DMS153 treated with DMSO at 0.1 percent for 48 hours (cell line): ENCODE results near the gene PTGR3.

Experiments used
- DNase-seq: peaks from one replicate; lab custom pipeline; 2025; ENCODE audit not compliant: unreplicated experiment; lab: John Stamatoyannopoulos, UW

Gene PTGR3

DNA sequence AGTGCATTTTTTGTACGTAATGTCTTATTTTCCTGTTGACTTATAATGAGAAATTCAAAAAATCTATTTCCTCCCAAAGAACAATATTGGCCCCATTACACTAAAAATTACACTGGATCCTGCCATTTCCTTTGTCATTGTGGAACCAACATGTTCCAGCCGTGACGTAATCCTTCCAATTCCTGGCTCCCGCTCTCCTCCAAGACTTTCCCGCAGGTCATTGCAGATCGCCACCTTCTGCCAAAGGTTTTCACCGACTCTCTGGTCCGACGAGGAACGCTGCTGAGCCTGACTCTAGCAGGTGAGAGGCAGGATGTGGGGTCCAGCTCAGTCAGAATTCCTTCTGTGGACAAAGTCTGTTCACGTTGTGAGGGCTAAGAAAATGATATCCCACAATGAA, 38.0 kb downstream of the PTGR3 start:
- no peak for DNase-seq

DNA sequence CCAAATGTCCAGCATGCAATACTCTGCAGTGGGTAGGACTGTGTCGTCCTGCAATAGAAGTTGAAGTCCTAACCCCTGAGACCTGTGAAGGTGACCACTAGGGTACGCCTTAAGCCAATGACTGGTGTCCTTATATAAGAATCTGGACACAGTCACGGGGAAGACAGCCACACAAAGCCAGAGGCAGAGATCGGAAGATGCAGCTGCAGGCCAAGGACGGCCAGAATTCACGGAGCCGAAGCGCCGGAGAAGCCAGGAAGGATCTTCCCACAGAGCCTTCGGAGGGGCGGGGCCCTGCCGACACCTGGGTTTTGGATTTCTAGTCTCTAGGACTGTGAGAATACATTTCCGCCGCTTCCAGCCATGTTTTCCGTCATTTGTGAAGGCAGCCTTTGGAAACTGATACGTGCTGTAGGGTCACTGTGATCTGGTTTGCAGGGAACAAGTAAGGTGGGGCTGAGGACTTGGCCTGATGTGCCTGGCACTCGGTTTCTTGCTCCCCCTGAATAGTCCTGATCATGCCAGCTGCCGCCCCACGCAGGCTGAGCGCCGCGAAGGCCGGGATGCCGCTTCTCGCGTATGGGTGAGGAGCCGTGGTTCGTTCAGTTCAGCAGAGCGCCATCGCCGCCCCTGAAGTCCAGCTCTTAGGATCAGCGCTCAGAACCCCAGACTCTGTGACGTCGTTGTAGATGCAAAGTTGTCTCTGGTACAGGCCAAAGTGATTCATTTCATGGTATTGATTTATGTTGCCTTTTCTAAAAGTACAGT, 38.7 kb downstream of the PTGR3 start:
- no peak for DNase-seq

DNA sequence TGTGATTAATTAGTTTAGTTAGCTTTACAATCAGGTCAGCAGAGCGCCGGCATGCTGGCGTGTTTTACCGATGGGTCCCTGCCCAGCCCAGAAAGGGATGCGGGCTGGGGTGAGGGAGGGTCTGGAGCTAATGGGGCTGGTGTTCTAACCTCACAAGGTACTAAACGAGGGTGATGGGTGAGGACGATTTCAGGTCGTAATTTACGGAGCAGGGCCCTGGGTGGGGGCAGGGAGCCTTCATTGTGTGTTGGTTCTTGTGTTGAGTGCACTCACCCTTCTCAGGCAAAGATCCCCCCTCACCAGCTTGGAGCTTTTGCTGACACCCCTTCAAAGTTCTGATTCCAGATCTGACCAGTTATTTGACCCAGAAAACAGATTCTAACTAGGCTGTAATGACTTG, 39.5 kb downstream of the PTGR3 start:
- no peak for DNase-seq

DNA sequence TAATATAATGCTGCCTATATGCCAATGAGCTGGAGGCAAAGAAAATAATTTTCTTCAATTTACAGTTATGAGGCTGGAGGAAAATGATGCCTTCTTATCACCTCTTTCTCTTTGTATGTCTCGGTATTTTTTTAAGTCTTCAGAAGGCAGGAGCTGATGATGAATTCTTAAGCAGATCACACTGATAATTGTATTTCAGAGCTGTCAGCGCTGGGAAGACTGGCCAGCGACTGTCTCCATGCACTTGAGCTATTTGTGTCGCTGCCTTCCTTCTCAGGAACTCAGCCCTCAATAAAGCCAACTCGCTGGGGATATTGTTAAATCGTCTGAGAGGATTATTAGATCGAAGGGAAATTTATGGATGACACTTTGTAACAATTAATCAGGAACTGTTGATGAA, 40.3 kb downstream of the PTGR3 start:
- DNase-seq: no peak

DNA sequence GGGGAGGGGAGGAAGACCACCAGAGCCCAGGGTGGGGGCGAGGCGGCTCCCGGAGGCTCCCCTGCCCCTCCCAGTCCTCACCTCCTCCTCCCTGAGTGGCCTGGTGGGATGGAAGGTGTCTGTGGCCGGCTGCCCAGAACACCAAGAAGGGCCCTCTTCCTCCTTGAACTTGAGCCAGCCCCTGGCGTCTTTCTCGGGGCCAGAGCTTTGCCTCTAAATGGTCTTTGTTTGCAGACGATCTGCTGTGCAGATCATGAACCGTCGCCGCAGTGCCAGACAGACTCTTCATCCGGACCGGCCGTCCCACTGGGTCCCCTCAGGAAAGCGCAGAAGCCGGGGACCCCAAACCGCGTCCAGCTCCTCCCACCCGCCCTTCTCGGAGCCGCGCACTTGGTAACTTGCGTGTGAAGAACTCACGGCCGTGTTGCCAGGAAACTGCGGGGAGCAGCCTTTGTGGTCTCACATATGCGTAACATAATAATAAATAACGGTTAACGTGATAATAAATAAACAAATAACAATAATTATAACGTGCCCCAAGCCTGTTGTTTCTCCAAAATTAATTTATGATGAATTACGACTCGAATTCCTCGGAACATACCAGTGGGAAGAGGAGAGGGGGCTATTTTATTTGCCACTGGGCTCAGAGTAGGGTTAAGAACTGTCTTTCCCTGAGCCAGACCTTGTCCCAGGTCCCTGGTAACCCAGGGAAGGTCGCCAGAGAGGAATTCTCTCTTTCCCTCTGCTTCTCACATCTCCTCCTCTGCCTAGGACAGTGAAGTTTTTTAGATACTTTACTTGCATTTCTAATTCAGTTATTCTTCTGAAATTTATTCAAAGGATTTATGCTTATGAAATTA, 41.0 kb downstream of the PTGR3 start:
- DNase-seq: peak; percentile 17

DNA sequence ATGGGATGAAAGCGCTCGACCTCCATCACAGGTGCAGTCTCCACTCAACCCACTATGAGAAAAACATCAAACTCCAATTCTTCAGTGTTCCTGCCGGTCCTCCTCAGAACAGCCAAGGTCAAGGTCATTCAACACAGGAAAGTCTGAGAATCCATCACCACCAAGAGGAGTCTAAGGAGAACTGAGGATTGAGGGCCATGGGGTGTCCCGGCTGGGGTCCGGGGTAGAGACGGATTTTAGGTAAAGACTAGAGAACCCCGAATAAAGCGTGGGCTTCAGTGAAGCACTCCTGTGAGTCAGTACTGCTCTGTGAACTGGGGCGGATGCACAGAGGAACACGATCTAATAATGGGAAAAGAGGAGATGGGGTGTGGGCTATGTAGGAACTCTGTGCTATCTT, 41.8 kb downstream of the PTGR3 start:
- DNase-seq: no peak

DNA sequence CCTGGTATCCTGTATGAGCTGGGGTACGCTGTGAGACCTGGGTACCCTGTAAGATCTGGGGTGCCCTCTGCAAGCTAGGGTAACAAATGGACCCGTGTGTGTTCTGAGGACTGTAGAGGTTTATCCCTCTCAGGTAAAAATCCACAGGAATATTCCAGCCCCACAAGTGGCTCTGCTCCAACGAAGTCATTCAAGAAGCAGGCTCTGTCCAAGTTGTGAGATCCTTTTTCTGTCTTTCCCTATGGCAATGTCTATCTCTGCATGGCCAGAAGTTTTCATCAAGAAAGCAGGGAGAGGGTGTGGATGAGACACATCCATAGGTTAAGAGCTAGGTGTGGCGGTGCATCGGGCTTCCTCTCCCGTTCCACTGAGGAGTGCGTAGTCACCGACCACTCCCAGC, 43.0 kb downstream of the PTGR3 start:
- no peak for DNase-seq

DNA sequence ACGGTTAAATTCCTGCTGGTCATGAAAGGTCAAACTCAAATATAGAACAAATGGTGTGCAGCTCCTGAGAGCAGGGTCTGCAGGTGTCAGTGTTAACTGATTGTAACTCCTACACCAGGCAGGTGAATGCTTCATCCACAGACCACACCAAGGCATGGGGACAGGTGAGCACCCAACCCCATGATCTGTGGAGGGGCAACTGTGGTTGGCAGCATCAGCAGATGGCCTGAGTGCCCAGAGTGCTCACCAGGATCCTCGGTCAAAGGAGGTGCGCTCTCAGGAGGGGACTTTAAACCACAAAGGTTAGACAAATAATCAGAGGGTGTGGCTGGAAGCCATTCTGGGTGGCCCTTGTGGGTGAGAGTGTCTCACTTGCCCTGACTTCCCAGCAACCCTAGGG, 44.5 kb downstream of the PTGR3 start:
- DNase-seq: no peak

DNA sequence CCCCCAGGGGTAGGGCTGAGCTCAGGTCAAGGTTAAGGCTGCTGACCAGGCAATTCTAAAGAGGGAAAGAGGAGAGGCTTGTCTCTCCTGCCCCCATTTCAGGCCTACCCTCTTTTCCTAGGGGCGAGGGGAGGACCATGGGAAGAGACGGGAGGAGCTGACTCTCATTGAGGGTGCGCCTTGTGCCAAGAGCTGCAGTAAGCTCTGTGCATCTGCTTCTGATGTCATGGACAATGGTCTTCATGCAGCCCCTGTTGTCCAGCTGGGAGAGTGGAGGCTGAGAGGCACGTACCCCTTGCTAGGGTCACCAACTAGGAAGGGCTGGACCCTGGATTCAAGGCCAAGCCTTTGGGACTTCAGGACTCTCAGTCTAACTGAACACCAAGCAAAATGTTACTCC, 45.2 kb downstream of the PTGR3 start:
- DNase-seq: no peak

DNA sequence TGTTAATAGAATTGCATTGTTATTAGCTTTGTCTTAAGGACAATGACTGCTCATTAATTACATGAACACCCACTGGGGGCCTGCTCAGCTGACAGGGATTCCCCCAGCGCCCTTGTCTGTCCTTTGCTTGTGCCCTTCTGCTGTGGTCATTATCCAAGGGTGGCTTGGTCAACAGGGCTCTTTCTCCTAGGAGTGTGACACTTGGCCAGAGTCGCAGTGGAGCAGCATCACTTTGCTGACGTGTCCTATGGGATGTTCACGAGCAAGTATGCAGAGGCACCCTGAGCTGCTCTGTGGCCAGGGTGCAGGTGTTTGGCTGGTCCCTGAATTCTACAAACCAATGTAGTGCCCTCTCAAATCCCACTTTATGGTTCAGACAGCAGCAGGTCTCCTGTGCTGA, 46.0 kb downstream of the PTGR3 start:
- DNase-seq: no peak

DNA sequence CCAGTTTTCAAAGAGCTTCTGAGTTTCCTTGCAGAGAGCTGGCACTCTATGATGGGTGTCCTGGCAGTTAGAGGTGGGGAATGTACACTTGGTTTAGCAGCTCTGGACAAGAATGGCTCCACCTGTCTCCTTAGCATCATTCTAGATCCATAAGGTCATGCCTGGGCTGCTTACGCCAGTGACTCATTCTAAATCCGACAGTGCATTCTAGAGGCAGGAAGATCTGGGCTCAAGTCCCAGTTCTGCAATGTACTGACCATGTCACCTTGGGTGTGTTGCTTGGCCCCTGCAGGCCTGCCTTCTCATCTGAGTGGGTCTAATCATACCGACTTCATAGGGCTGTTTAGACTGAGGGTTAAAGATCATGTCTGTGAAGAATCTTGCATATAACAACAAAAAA, 46.5 kb downstream of the PTGR3 start:
- DNase-seq: no peak

DNA sequence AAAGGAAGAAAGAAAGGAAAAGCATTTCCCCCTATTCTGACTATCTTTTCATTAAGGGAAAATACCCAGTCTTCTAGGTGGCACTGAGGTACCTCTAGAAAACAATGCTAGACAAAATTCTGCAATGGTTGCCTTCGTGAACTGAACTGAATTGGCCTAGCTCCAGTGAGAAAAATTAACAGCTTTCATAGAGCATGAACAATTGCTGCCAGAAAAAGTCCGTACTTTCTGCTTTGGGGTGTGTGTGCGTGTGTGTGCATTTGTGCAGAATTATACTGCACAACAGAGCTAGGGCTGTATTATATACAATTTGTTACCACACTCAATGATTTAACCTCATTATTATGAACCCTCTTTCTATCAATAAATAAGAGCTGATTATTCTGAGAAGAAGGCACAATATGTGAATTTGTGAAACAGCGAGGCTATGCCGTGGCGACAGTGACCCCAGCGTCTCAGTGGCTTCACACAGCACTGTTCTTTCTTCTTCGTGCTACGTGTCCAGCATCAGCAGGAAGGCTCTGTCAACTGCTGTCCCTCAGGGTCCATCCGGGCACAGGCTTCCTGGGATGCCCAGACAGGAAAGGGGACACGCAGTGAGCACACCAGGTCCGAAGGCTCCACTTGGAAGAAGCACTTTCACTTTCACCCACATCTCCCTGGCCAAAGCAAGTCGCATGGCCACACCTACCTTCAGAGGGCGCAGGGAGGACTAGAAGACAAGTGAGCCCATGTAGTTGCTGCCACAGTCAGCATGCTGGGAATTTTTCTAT, 47.5 kb downstream of the PTGR3 start:
- DNase-seq: peak; percentile 68

DNA sequence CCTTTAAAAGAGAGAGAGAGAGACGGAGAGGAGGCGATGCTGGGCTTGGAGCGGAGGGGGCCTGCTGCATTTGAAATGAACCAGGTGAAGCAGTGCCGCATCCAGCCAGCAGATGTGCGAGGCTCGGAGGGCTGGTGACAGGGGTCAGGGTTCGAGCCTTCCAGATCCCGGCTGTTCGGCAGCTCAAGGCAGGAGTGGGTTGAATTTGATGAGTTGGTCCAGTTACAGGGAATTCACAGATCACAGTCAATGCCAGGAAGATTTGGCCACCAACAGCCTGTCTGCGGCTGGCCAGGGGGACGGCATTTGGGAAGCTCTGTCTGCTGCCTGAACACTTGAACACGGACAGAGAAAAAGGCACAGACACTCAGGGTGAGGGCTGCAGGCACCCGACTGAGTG, 48.6 kb downstream of the PTGR3 start:
- DNase-seq: no peak

DNA sequence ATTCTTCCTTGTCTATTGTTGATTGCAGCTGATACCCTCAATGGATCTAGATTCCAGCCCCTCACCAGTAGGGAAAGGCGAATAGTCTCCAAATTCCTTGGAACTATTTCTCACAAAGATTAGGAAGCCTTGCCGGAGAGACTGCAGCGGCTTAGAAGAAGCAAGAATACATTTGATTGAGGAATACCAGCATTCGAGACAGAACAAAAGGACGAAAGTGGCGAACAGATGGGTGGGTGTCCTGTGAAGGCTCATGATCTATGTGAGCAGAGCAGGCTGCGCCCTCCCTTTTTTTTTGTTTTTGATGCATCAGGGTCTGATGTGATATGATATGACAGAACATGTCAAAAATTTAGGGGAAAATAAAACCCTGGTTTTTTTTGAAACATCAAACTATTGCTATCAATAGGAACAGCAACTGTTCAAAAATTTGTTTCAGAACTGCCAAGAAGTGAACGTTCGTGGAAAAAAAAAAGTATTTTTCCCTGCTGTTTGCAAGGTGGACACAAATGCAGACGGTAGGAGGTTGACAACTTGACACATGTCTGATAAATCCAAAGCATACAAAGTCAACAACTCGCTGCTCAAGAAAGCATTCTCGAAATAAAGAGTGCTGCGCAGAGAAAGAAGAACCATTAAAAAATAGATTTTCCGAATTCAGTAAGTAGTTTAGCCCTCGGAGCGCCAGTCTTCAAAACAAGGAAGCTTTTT, 49.1 kb downstream of the PTGR3 start:
- DNase-seq: no peak

DNA sequence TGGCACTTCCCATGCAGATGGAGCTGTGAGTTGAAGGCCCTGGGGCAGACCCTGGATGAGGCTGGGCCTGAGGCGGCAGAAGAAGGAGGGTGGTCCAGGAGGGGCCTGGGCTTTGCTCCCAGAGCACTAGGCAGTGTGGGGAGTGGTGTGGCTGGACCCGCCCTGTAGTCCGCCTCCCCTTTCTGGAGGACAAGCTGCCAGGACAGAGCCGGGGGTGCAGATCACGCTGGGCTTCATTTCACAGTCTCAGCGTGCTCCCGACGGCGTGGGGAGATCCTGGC, 49.8 kb downstream of the PTGR3 start:
- no peak for DNase-seq
